NCI-H82 (cell line): ENCODE results near the gene USH2A.

Experiments
- DNase-seq: peaks from one replicate; lab custom pipeline; 2025; lab: John Stamatoyannopoulos, UW

Gene USH2A

DNA sequence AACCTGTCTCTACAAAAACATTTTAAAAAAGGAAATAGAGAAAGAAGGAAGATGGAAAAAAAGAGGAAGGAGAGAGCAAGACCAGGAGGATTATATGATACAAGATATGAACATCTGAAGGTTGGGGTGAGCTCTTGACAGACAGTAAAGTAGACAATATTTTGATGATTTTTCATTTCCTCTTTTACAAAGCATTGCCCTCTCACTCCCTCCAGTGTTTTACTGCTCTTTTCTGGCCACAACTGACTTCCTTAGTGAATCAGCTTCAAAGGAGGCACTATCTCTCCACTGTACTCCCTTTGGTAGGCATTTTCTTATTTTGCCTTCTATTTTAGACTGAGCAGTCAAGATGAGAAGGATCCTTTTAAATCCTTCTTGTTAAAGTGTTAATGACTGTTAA lies 559.5 kb downstream of the USH2A start:
- DNase-seq = no peak

DNA sequence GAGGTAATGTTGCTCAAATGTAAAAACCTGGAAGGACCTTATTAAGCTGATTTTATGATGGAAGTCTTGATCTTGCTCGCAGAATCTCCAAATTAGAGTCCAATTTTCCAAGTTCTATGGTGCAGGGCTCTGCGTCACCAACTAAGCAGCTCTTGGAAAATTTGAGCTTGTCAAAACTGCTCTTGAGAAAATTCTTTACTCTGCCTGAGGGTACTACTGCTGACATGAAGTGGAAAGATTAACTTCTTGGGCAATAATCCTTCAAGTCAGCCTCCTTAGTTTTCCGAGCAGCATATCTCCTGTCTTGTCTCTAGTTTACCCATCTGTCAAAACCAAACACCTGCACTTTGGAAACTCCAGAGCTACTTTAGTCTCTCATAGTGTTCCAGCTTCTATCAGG lies 562.4 kb downstream of the USH2A start:
- DNase-seq = peak; percentile 15

DNA sequence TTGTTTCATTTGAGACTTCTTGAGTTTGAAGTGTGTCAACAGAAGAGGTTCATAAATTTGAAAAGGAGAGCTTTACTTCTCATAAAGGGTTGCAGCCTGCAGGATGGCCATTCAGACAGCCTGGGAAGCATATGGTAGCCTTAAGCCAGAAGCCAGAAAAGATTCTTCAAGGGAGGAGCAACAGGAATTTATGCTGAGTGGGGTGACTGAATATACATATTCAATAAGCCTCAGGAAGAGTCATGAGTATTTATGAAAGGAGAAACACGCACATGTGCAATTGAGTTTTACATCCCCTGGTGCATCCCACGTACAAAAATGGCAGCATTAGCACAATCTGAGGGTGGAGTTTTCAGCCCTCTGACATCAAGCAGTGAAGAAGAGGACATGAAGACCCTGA lies 565.9 kb downstream of the USH2A start:
- DNase-seq = no peak

DNA sequence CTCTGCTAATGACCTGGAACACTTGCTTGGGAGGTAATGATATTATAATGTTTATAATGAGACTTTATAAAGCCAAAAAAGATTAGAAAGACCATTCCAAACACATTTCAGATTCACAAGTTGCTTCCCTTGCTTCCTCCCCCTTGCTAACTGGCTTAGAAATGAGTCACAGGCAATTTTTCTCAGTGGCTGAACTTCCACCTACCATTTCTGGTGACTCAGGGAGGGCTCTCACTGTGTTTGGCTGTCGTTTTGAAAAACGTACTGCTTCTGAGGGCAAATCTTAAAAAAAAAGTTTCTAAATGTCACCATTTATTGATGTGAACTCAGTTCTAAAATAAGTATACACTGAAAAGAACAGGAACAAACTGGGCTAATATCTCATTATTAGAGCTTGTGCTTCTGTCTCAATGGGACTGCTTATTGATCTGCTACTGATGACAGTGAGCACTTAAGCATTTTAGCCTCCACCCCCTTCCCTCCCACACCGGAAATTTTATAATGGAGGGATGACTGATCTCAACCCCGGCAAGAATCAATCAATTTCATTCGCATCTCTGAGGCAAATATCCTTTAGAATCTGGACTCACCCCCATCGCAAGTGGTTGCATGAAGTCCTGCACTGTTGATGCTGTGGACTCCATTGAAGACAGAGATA lies 577.9 kb downstream of the USH2A start:
- peak; percentile 42 for DNase-seq

DNA sequence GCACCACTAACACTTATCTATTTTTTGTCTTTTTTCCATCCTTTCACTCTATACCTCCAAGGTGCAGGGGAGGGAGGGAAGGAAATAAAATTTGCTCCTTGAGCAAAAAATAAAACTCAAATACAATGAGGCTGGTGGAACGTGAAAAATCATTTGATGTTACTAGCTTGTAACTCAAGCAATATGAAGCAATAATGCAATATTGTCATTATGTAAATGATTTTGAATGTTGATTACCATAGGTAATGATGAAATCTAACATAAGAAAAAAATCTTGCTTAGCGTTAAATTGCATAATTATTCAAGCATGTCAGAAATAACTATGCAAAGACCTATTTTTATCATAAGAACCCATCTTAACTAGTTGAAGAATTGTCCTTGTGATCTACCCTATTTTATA lies 578.5 kb downstream of the USH2A start:
- no peak for DNase-seq

DNA sequence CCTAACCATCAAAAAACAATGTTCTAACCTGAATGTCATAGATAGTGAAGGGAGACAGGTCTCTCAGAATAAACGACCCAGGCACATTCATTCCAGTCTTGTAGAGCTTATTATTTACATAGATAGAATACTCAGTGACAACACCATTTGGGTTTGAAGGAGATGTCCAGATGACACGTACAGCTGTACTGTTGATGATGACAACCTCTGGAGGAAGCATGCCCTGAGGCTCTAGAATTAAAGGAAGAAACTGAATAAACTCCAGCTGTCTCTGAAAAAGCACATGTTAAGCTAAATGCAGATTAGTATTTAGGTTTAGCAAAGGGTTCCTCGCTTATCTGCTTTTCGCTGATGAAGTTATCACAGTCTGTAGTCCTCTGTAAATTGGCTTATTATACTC lies 579.0 kb downstream of the USH2A start:
- peak; percentile 64 for DNase-seq

DNA sequence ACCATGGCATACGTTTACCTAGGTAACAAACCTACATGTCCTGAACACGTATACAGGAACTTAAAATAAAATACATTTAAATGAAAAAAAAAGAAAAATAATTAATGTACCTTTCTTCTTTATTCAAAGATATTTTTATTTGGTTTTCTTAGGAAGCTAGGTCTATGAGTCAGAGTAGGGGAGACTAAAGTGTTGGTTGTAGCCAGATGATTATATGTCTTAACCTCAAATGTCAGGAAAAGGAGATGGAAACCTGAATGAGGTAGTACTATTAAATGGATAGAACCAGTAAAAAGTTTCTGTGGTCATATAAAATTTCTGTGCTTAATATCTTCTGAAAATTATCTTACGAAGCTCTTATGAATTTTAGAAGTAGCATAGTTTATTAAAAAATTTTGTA lies 580.3 kb downstream of the USH2A start:
- no peak for DNase-seq

DNA sequence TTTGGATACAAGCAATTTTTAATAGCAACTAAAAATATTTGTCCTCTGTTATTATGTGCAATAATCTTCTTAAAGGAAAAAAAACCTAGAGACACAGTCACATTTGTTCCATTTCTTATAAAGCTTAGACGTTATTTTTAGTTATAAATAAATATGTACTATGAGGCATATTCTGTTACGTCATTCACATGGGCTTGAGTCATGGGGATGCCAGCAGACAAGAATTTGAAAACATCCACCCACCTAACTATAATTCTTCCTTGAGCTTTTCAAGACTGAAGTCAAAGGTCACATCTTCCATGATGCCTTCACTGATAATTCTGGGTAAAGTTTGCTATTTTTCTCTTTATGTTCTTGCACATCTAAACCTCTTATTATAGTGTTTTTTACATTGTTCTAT lies 587.3 kb downstream of the USH2A start:
- DNase-seq = no peak

DNA sequence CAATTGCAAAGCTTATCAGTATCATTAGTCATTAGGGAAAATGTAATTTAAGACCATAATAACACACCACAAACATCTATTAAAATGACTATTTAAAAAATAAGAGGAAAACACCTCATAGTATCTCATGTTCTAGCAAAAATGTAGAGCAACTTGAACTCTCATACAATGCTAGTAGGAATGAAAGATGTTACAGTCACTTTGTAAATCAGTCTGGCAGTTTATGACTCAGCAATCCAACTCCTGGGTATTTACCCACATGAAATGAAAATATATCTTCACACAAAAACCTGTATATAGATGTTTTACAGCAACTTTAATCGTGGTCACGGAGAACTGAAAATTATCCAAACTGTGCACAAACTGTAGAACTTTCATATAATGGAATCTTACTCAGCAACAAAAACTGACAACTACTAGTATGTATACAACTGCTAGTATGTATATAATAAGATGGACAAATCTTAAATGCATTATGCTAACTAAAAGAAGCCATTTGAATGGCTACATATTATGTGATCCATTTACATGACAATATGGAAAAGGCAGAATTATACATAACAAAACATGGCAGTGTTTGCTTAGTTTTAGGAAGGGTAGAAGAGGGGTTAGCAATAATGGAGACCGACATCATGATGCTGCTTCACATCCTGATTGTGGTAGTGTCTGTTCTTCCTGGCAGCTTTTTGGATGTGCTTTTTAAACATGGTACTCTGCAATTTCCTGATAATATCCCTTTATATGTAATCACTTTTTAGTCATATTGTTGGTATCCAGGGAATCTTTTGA lies 589.1 kb downstream of the USH2A start:
- no peak for DNase-seq

DNA sequence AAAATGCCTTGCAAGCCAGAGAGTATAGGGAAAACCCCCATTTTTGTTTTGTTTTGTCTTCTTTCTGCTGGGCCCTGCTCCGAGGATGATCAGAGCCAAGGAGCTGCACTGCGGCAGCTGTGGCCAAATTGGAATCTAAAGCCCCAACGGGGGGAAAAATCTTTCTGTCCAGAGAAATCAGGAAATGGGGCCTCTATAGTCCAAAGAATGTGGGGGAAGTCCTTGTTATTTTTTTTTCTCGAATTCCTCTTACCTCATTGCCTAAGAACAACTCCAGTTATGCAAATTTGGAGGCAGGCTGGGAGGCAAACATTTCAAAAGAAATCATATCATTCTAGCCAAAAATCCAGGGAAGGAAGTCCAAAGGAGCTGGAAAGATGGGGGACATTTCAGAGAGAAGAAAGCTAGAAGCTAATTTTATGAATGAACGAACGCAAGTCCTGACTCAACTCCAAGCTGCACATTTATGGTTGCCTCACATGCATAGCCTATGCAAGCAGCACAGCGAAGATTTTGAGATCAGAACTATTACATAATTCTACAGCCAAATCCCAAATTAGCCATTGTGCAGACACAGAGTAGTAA lies 592.9 kb downstream of the USH2A start:
- no peak for DNase-seq

DNA sequence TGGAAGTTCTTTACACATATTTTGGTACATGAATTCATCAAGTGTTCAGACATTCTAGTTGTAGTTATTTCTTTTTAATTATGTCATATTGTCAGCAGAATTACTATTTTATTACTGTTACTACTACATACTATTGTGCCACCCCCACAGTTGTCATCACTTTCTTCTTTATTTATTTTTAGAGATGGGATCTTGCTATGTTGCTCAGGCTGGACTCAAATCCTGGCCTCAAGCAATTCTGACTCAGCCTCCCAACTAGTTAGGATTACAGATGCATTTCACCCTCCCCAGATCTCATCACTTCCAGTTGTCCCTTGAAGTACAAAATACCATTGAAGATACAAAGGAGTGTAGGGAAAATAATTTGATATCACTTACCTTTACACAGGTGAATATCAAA lies 598.2 kb downstream of the USH2A start:
- DNase-seq = no peak

DNA sequence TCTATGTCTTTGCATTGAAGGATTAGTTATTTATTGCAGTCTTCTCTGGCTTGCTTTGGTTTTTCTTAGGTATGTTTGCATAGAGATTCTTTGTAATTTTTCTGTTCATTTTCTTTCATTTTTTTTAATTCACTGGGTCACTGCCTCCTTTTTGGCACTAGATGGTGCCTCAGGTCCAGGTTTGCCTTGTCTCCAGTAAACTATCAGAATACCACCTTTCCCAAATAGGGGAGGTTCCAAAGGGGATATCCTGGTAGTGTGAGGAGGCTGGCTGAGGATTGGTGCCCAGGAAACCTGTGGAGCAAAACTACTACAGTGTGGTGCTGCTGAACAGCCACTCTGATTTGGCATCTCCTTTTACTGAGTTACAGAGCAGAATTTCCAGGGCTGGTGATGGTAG lies 599.0 kb downstream of the USH2A start:
- DNase-seq = peak; percentile 12

DNA sequence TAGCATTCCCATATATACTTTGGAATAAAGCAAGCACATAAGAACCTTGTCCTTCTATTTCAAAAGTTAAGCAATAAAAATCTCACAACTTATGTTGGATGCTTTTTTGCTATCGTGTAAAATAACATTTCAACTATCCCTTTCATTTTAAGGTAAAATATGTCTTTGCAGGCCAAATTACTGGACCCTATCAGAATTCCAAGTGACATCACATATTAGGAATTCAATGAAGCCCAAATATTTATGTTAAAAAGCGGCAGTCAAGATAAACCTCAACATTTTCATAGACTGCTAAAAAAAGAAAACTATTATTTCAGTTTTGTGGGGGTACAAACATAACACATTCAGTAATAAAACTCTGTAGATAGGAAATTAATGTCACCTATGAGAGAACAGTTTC lies 604.1 kb downstream of the USH2A start:
- DNase-seq = no peak

DNA sequence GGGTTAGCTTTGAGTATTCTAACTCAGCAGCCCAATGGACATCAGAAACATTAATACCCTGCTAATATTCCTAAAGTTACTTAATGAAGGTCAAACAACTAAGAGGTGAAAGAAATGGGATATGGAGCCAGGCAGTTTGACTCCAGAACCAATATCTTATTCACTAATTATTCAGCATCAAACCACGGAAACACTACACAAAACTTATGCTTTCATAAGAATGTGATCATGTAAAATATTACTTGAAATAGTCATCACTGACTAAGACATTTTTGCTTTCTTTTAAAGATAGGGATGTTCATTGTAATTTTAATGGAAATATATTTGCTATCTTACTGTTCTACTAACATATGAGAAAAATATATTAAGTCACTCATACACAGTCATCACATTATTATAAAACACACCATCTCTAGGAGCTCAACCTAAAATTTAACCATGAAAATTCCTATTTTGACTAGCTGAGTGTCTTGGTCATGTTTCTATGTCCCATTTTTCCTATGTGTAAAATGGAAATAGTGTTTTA lies 615.3 kb downstream of the USH2A start:
- no peak for DNase-seq

DNA sequence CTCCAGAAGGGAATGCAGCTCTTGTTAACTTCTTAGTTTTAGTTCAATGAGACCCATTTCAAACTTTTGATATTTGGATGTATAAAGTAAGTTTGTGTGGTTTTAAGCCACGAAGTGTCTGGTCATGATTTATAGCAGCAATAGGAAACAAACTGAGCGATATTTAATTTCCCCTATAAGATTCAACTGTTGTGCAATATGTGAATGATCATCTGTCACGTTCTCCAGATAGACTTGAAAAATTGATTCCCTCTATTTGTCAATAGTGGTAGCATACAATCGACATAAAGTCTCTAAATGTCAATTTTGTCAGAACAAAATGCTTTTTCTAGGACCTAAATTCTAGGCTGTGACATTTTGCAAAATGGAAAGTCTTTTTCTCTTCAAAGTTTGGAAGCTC lies 616.0 kb downstream of the USH2A start:
- DNase-seq = no peak

DNA sequence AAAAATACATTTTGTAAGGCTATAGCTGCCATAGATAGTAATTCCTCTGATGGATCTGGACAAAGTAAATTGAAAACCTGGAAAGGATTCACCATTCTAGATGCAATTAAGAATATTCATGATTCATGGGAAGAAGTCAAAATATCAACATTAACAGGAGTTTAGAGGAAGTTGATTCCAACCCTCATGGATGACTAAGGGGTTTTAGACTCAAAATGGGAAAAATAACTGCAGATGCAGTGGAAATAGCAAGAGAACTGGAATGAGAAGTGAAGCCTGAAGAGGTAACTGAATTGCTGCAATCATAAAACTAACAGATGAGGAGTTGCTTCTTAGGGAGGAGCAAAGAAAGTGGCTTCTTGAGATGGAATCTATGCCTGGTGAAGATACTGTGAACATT lies 625.4 kb downstream of the USH2A start:
- DNase-seq = no peak

DNA sequence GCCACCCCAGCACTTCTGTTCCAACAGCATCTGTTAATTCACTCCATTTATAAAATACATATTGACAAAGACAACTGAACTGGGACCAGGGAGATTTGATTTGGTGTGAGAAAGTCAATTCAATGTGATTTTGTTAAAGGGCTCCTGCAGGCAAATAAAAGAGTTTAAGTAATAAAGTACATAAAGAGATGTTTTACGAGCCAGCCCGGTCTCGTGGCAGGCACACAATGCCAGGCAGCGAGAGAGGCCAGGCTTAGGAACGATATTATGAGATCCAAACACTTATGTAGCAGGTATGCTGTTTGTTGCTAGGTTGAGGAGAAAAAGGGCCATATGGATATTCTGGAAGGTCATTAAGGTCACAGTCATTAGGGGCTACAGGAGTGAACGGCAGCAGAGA lies 629.1 kb downstream of the USH2A start:
- DNase-seq = no peak

DNA sequence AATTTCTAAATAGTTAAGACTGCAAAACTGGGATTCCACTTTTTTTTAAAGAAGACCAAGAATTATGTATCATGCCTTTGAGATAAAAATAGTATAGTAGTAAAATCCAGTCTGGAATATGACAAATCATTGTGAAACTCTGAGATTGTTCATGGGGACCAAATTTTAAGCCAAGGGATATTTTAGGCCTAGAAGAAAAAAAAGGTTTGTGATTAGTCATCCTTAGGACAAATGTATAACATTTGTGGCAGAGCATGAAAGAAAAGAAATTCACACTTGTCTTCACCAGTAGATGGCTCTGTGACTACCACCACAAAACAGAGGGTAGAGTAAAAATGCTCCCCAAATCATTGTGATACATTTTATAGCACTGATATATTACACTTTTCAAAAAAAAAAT lies 630.1 kb downstream of the USH2A start:
- peak; percentile 35 for DNase-seq

DNA sequence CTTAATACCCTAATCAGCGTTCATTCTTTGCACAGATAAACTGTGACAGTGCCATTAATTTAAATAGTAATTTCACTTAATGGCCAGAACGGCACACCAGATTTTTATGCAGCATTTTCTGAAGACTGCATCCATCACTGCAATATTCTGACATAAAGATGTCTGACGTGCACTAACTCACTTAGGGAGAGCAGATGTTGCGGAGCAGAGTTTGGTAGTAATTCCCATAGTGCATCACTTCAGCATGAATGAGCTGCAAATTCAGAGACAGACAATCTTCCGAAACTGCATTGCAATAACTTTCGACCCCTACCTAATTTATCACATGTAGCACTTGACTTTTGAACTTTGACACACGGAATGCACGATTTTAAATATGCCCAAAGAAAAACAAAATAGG lies 630.8 kb downstream of the USH2A start:
- peak; percentile 39 for DNase-seq

DNA sequence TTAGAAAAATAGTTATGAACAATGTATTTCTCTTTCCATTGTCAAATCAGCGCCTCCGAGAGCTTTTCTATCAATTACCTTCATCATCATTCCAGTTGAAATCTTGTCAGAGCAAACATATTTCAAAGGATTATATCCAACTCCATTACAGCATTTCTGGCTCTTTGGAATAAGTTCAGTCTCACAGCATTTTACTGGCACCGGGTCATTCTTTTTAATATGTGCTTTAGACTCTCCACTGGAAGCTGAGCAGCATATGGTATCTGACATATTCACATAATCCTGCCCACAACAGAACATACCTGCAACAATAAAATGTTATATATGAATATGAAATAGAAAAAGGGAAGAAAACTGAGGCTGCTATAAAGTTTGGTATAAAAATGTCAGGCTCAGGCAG lies 633.3 kb downstream of the USH2A start:
- DNase-seq = no peak

DNA sequence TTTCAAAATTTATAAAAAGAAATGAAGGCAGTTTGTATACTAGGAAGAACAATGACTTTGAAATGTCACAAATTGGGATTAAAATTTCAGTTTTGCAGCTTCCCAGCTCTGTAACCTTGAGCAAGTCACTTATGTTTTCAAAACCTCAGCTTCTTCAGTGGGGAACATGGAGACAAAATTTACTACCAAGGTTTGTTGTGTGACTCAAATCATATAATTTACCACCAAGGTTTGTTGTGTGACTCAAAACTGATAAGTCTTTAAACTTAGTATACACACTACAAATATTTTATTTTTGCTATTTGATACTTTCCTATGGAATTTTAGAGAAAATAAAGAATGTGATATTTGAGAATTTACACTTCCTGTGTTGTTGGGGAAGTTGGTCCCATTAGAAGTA lies 636.3 kb downstream of the USH2A start:
- DNase-seq = no peak

DNA sequence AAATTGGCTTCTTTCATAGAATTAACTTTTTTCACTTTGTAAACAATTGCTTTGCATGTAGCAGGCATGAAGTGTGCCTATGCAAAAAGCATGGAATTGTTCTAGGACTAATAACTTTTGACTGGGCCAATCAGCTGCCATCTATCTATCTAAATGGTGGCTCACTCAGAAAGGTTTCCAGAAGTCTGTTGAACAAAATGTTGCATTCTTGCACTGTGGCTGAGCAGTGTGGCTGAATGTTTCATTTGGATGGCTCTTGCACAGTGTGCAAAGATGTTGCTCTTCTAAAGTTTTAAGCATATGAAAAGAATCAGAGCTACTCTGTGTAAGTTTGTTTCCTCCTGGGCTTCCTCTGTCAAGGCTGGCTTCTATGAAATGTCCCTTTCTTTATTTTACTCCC lies 642.6 kb downstream of the USH2A start:
- DNase-seq = no peak

DNA sequence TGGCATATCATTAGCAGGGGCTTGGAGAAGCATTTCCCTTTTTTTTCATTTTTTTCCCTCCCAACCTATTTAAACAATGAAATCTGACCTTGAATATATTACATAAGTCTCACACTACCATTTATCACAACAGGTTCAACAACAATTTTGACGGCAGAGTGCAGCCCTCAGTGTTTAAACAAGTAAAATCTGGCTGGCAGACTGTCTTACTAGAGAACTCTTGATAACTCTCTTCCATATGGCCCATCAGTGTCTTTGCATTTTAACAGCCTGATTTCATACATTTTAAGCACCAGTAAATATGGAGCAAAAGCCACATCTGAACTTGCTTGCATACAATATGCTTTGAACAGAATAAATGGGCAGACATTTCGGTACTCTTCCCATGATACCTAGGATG lies 643.1 kb downstream of the USH2A start:
- no peak for DNase-seq
